CD4-positive, alpha-beta T cell treated with Interleukin-4 for 4 hours (primary cell): Measurements from ENCODE around the gene PRKCE.

Experiments
- DNase-seq: peaks from one replicate; pipeline ENCODE4 v3.0.0-alpha.2; 2020

The PRKCE gene

DNA sequence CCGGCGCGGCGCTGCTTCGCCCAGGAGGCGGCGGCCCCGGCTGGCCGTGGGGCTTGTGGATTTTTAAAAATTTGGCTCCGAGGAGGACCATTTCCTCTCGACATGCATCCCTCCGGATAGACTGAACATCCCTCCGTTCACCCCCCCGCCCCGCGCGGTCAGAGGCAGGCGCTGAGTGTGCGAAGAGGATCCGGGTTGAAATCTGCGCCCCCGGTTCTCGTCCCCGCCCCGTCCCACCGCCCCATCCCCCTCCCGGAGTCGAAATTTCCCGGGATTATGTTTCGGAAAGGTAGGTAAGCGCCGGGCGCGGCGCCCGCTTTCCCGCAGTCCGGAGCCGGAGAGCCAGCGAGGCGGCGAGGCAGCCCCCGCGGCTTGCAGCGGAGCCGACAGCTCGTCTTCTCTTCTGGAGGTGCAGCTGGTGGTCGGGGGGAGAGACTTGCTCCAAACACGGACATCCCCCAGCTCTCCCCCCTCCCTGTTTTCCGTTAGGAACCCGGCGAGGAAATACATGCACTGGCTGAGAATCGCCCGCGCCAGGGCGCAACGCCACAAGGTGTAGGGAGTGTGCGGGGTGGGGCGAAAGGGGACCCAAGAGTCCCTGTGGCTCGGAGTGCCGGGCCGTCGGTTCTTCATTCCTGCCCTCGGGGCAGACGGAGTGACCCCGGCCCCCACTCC lies at the start of gene PRKCE:
PRKCE (plus strand) TSS at position 261 of the 675 bp plus-strand sequence.
- peak; percentile 35 for DNase-seq

- no peak for DNase-seq
These were observed 48.9 kb upstream of the PRKCE start for GRCh38 chr2:45602624-45603023.

- DNase-seq: no peak
These were observed 46.4 kb upstream of the PRKCE start for GRCh38 chr2:45605116-45605515.

DNA sequence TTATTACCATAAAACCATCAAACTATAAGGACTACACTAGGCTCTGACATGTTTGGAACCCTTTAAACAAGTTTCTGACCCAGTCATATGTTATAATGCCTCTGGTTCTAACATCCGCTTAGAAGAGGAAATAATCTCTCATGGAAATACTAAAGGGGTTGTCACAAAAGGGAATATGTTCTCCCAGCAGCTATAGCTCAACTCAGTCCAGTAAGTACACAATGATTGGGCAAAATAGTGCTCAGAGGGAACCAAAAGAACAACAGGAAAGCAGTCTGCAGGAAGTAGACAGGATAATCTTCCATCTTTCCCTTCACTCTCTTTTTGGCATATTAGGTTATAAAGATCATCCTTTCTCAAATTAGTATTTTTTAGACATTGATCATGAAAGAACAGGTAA lies 44.7 kb upstream of the PRKCE start:
- DNase-seq: no peak

GRCh38 chr2:45607701-45608100 lies 43.8 kb upstream of the PRKCE start:
- DNase-seq: no peak

GRCh38 chr2:45610281-45611019 lies 41.0 kb upstream of the PRKCE start:
- peak; percentile 30 for DNase-seq

- DNase-seq: peak; percentile 87
These were observed 40.2 kb upstream of the PRKCE start, which contains the start of gene SRBD1 for GRCh38 chr2:45611020-45611859. SRBD1 (minus strand) TSS chr2:45611267; CDS start chr2:45605441, 5,826 bp downstream.

DNA sequence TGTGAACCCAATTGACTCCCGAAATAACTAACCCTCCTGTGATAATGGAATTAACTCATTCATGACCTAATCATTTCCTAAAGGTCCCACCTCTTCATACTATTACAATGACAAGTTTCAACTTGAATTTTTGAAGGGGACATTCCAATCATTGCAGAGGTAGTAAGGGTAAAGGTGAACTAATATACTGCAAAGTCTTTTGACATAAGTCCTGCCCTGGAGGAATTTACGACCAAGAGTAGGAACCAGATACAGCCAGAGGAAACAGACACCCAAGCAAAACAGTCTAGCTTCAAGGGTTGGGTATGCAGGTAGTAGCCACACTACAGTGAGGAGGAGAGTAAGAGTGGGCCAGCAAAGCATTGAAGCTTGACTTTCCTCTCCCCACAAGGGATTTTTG lies 39.2 kb upstream of the PRKCE start:
- no peak for DNase-seq

DNA sequence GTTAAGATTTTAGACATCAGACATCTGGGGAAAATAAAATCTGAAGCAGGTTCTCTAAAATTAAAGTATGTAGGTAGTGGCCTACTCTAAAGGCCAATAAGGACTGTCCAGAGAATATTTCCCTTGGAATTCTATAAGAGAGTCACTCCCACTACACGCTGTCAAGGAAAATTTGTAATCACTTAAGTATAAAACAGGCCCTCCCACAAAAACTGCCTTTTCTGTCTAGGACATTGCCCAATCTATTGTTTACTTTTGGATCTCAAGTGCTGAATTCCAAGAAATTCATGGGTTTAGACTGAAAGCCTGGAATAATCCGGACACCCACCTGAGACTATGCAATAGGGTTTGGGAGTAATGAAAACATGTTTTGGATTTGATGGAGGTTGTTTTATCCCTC lies 38.7 kb upstream of the PRKCE start:
- no peak for DNase-seq

GRCh38 chr2:45614330-45614729 lies 37.1 kb upstream of the PRKCE start:
- DNase-seq: no peak

GRCh38 chr2:45614871-45615415 lies 36.5 kb upstream of the PRKCE start:
- no peak for DNase-seq

- DNase-seq: no peak
These were observed 34.6 kb upstream of the PRKCE start for GRCh38 chr2:45616658-45617411.

DNA sequence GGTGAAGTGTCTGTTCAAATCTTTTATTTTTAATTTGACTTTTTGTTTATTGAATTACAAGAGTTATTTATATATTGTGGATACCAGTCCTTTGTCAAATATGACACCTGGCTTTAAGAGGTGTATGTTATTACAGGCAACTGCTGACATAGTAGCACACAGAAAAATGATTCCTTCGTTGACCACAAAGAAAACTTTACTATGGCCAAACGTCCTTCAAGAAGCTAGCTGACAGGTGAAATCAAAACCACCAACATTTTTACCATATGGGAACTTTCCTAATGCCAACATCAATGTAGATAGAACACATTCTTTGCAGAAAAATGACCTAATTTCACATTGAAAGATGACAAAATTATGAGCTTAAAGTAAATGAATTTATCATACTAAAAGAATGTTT lies 34.0 kb upstream of the PRKCE start:
- no peak for DNase-seq

GRCh38 chr2:45622336-45623075 lies 29.0 kb upstream of the PRKCE start:
- no peak for DNase-seq

DNA sequence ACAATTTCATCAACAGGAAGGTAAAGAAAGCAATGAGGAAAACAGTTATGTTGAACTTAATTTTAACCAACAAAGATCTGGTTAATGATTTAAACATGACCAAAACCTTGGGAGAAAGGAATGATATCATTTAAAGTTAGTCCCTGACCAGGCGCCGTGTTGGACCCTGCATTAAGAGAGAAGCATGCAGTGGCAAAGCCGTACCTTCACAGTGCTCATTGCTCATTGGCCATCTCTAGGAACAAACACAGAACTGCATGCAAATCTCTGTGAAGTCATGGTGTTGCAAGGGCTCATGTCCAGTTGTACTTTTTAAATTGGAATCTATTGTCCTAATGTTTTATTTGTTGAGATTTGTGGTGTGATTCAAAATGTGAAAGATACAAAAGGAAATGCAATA lies 28.4 kb upstream of the PRKCE start:
- DNase-seq: no peak

- DNase-seq: no peak
These were observed 25.7 kb upstream of the PRKCE start for GRCh38 chr2:45625824-45626223.

- no peak for DNase-seq
These were observed 24.9 kb upstream of the PRKCE start for GRCh38 chr2:45626387-45627221.

- no peak for DNase-seq
These were observed 23.6 kb upstream of the PRKCE start for GRCh38 chr2:45627911-45628310.

DNA sequence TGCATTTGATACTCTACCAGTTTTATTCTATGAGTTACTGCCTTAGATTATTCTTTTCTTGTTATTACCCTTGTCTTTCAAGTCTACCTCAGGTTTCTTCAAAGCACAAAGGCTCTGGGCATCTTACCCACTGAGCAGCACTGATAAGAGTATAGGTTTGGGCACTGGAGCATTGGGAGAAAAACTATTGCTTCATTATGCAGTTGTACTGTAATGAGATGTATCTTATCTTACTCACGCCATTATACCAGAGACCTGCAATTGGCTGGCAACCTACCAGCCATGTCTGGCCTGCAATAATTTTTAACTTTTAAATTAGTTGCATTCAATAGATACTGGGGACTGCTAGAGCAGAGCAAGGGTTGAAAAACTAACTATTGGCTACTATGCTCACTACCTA lies 21.5 kb upstream of the PRKCE start:
- no peak for DNase-seq

DNA sequence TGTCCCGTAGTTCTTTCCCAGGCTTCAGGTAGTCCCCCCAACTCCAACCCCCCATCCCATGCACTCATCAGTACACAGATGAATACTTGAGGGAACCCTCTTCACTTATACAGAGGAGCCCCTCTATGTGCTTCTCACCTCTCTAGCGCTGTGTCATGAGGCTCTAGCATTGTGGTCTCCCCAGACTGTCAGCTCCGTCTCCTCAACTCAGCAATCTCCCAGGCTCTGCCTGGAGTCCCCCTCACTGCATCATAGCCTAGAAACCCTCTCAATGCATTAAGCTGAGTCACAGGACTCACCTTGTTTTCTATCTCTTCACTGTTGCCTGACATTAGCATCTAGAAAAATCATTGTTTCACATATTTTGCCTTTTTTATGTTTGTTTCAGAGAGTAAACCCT lies 20.2 kb upstream of the PRKCE start:
- DNase-seq: no peak

DNA sequence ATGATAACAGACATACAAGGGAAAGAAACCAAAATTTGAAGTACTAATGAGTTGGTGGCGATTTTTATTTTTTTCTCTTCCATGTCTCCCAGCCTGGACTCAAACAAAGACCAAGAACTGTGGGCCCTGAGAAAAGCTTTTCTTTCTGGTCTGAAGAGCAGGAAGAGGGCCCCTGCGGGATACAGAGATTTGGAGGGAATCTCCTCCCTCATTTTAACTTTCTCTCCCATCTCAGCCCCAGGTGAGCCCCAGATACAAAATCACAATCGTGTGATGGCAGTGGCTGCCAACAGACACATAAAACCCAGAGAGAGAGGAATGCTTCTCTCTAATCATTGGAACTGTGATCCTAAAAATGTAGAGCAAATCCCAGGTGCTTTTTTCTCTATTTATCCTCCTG lies 19.5 kb upstream of the PRKCE start:
- no peak for DNase-seq
